NCI-H2107 treated with DMSO at 0.1 percent for 48 hours (cell line): ENCODE measurements around the gene EXT2.

Source experiments
- DNase-seq: peaks from one replicate; lab custom pipeline; 2025; ENCODE audit not compliant: unreplicated experiment; lab: John Stamatoyannopoulos, UW

Gene EXT2

DNA sequence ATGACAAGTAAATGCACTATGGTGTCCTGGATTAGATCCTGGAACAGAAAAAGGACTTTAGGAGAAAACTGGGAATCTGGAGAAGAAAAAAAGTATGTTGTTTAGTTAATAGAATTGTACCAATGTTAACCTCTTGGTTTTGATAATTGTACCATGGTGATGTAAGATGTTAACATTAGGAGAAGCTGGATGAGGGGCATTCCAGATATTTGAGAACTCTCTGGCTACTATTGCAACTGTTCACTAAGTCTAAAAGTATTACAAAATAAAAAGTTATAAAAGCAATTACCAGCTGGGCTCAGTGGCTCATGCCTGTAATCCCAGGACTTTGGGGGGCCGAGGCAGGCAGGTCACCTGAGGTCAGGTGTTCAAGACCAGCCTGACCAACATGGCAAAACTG, 66.5 kb downstream of the EXT2 start:
- no peak for DNase-seq

DNA sequence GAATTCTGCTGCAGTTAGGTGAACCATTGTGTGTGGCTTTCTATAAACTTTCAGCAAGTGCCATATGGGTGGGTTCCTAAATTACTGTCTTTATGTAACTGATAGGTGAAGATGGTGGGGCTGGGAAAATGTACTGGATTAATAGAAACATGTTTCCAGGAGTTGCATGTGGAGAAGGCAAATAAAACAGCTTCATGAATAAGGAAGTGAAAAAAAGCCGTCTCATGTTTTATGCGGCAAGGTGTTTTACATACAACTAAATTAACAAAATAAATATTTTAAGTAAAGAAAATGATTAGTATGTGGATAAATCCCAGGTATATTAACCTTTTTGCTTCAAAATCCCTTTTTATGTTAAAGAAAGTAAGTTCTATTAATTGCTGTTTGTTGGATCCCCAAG, 67.2 kb downstream of the EXT2 start:
- no peak for DNase-seq

DNA sequence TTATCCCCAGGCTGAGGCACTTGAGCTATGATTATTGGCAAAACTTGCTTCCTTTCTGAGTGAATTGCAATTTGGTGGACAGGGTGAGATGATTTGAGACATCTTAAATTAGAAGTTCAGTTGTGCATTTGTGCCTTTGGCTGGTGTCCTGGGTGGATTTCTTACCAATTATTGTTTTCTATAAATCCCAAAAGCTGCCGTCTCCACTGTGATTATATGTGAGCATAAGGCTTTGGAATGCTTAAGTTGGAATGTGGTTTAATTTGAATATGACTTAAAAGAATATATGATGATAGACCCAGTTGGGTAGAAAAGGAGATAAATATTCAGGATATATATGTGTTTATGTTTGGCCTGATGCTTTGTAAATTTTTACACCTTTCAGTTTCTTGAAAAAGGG, 70.0 kb downstream of the EXT2 start:
- DNase-seq, result no peak

DNA sequence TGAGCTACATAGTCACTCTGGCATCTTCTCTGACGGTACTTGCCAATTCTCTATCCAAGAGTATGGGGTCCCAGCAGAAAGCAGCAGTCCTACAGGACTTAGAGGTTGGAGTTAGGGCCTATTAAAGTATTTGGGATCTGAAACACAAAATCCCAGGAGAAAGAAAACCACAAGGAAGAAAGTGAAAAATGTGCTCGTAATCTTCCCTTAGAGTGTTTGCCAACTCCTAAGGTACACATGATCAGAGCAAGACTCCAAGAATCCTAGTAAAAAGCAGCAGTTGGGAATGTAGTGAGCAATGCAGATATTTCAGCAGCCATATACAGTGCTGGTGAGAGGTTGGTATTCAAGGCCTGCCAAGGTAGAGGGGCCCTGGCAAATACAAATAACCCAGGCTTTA, 71.6 kb downstream of the EXT2 start:
- DNase-seq, result no peak

DNA sequence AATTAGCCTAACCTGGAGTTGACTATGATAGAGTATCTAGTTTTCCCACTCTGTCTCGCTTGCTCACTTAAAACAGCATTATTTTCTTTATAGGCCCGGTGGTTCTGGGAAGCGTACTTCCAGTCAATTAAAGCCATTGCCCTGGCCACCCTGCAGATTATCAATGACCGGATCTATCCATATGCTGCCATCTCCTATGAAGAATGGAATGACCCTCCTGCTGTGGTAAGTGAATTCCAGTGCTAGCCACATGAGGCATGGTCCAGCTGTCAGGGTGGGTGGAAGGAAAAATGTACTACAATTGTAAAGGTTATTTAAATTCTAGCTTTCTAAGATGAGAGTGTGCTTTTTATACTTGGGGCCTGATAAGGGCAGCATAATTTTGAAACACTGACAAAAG, 76.0 kb downstream of the EXT2 start:
- no peak for DNase-seq

DNA sequence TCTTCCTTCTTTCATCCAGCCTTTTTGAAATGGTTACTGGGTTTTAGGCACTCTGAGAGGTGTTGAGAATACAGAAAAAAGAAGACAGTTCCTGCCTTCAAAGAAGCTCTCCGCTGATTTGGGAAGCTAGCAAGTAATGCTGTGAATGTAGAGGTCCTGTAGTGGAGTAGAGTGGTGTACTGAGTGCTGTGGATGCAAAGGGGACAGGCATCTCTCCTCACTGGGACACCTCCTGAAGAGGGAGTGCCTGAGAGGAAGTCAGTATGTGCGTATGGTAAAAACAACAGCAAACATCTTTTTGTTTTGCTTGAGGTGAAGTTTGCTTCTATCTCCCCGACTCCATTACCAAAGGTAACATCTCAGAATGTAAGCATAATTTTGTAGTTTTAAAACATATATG, 77.5 kb downstream of the EXT2 start:
- DNase-seq, result no peak

DNA sequence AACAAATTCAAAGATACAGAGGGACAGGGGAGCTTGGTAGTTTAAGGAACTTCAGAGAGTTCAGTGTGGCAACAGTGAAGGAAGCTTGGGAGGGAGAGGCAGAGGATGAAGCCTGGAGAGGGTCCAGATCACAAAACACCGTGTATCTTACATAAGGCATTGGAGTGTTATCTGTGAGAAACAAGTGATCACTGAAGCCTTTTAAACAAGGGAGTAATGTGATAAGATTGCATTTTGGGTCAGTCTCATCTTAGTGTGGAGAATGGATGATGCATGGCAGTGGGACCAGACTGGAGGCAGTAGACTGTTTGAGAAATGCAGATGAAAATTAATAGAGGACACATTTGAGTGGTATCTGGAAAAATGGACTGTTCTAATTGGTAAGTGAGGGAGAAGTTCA, 79.4 kb downstream of the EXT2 start:
- no peak for DNase-seq

DNA sequence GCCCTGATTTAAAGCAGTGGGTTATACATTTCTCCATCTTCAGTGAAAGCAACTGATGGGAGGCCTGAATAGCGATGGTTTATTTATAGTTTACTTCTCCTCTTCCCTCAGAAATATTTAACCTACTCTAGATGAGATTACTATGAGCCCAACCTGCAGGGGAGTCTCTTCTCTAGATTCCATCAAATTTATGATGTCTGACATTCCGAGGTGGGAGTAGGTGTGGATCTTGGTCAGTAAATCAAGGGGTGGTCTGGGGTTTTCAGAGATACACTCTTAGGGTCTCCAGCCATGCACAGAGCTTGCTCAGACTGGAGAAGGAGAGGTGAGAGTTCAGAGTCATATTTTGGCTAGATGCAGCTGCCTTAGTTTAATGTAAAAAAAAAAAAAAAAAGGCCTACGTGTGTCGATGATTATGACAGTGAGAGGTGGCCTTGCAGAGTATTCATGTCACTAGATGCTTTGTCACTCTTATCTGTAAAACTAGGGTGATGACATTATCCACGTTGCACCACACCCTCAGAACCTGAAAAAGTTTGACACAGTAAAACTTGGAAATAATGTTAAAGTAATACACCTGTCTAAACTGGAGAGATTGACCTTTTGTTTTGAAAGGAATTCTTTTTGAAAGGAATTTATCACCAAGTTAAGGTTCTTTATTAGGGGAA, 81.2 kb downstream of the EXT2 start:
- DNase-seq, result no peak

DNA sequence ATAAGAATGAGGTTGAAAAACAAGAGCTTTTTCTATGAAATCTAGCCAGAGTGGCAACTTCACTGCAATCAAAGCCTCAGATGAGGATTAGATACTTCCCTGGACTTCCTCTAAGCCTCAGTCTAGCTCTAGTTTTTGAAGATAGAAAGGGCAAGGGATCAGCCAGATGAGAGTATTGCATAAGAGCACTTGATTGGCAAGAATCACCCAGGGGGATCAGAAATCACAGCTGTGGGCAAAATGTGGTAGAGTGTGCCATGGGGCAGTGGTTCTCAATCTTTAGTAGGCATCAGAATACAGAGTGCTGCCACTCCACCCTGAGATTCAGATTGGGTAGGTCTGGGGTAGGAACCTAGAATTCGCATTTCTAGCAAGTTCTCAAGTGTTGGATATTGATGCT, 82.4 kb downstream of the EXT2 start:
- DNase-seq, result no peak

DNA sequence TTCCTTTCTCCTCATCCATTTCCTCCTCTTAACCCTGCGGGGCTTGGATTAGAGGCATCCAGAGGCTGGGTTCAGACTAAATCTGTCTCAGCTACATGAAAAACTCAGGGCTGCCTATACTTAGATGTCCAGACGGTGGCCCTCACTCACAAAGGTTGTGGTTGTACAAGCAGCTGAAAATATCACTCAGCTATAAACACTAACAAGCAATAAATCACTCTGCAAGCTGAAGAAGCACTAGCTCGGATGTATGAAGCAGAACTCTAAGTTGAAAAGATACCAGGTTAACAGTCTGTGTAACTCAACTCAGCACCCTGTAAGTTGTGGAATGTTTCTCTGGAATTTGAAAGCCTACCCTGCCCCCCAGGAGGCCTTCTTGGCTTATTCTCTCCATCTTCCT, 82.9 kb downstream of the EXT2 start:
- no peak for DNase-seq

DNA sequence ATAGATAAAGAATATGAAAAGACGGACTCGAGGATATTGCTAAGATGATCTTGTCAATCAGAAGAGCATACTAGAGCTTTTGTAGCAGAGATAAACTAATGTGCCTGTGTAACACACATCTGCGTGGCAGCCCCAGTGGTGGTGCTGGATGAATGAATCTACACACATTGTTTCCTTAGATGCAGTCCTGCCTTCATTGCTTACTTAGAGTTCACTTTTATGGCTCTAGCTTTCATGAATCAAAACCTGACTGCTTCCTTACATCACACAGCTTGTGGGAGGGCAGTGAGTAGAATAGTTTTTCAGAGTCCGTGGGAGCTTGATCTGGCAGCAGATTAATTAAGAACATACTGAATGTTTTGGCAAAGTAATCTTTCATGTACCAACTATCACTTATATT, 83.7 kb downstream of the EXT2 start:
- DNase-seq, result no peak

DNA sequence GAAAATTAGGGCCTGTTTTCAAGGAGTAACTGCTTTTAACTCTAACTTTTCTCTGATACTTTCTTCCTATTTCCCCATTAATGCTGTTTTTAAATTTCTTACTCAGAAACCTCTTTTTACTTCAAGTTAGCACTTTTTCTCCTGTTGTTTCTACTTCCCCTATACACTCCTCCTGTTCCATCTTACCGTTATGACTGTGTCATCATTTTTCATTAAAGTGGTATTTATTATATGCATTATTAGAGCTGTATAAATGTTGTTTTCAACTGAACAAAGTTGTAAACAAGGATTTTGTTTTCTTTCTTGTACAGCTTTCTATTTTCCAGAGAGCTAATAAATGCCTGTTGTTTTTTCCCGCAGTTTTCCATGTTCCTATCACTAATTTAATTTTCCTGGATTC, 84.6 kb downstream of the EXT2 start:
- DNase-seq, result no peak

DNA sequence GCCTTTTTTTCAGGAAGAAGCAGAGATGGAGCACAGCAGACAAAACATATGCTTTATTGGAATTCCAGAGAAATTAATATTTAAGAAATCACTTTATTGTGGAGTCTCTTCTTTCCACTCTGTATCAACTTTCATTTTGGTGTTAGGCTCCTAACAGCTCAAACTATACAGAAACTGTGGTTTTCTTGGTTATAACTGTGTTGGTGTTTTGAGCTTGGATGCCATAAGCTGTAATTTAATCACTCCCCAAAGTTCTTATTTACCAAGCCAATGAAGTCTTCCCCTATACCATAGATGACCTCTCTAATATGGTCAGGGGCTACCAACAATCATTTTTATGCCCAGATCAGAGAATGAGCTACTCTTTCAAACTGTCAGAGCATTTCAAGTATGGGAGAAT, 90.0 kb downstream of the EXT2 start:
- DNase-seq, result no peak

DNA sequence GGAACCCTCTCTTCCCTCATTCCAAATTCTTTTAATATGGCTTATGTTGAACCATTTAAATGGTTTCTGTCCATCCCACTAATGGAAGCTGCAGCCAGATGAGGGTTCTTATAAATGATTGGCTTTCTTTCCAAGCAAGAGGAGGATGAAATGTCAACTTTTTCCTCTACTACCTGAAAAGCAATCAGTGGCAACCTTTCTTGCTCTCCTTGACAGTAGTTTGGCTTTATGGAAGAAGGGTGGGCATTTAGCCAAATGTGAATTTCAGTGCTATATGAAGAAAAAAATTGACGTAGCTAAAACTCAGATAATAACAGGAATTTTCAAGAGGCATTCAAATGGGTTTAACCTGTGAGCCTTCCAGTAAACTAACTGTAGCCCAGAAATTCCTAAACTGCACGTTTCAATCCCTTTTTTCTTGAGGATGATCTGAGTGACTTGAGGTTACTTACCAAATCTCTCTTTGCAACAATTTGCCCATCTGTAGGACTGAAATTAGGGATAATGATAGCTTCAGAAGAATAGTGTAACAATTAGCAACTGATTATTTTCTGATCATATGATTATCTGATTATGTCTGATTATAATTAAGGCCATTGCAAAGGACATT, 90.9 kb downstream of the EXT2 start:
- no peak for DNase-seq

DNA sequence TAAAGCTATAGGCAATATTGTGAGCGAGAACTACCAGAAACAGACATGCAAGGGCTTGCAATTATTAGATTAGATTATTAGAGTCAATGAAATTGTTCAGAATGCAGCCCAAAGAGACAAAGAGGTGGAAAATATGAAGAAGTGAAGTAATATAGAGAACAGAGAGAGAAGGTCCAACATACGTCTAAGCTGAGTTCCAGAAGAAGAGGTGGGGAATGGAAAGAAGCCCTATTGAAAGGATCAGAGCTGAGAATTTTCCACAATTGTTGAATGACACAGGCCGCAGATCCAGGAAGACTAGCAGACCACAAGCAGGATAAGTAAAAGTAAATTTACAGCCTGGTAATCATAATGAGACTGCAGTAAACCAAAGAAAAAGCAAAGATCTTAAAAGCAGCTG, 93.2 kb downstream of the EXT2 start:
- DNase-seq, result no peak

DNA sequence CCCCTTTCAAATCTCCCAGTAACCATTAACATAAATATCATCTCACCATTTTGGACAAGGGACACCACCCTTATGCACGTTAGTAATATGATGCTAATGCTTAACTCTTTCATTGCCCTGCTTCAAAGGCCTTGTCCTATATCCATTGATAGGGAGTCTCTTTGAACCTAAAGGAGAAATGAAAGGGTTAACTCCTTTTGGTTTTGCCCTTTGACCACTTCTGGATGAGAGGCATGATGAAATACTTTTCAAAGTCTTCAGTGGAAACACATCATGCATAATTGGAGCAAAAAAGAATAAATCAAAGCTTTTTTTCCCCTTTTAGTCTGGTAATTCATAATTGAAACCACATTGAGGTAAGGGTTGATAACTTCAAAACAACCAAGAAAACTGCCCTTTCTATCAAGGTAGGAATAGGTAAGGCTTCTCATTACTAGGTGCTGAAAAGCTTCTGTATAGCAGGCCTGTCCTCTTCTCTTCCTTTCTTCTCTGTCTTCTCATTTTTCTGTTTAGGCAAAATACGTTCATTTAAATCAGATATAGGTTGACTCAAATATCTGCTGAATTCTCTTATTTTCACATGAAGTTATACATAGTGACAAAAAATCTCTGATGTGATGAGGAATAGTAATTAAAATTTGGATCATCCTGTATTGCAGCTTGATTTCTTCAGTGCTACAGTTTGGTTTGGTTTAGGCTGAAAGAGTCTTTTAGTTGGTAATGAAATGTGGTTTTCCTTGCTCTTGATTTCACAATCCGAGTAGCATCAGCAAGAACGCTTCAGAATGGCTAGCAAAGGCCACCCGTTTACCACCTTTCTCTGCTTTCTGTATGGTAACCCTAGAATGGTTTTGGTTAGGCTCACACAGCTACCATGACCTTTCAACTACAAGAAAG, 94.8 kb downstream of the EXT2 start:
- no peak for DNase-seq

DNA sequence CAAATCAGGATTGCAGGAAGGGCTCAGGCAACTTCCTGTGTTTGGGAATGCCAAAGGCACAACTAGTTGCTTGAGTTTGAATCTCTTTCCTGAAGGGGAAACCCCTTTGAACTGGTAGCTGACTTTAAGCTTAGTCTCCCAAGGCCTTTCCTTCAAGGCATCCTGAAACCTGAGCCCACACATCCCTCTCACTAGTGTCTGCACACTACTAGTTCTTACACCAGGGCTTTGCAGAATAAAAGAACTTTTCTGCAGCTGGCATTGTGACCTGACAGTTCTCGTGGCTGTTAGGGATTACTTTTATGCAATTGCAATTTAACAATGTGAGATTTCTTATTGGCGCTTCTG, 95.4 kb downstream of the EXT2 start:
- no peak for DNase-seq

DNA sequence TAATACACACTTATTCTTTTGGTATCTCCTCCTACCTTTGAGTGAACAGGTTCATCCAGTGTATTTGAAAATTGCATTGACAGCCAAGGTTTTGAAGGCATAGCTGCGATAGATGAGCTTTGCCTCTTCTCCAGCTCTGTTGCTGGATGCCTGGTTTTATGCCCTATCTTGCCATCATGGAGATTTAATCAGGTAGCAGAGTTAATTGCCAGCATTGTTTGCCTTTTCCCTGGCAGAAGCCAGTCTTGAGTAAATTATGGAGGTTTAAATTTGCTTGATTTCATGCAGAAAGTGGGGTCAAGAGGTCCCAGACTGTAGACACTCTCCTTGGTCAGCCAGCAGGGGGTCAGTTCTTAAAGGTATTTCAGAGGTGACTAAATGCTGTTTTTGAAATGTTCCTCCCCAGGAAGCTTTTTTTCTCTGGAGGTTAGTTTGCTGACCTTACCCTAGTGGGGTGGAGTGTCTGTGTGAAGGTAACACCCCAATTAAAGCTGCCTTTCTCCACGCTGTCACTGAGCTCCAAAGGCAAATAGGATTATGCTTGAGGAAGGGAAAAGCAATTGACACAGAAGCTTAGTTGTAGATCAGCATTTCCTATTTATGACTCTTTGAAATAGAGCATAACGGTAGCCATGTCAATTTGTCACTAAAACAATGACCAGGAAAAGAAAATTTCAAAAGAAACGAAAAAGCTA, 96.0 kb downstream of the EXT2 start:
- DNase-seq, result no peak

DNA sequence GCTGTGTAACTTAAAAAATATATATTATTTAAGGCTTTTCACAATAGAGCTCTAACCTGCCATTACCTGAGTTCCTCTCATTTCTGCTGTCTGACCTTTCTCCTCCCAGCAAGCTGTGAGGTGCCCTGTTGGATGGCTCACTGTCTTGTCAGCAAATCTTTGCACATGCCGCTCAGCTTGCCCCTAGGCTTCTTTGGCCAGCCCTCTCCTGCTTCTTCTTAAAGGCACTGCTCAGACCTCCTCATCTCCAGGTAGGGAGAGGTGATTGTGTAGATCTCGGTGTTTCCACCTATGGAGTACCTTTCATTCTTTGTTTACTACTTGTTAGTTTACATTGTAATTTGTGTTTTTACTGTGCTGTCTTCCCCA, 96.5 kb downstream of the EXT2 start:
- no peak for DNase-seq

DNA sequence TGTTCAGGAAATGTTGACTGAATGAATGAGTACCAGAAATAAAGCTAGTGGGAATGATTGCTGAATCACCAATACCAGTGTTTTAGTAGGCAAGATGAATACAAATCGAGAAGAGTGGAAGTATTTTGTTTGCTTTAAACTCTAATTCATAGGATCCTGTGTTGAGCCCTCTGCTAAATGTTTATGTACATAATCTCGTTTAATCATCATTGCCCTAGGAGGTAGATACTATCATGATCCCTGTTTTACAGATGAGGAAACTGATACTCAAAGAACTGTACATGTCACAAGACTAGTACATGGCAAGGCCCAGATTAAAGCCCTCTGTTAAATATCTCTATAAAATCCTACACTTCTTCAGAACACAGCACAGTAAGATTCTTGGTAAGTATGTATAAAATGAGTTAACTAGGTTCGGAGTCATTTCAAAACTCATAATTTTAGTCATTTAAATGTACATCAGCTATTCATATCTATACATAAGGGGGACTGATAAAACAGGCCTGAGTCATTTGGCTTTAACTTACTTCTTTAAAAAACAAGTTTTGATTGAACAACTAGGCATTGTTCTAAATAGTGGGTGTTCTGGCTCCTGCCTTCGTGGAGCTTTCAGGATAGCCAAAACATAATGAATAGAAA, 97.1 kb downstream of the EXT2 start:
- no peak for DNase-seq

DNA sequence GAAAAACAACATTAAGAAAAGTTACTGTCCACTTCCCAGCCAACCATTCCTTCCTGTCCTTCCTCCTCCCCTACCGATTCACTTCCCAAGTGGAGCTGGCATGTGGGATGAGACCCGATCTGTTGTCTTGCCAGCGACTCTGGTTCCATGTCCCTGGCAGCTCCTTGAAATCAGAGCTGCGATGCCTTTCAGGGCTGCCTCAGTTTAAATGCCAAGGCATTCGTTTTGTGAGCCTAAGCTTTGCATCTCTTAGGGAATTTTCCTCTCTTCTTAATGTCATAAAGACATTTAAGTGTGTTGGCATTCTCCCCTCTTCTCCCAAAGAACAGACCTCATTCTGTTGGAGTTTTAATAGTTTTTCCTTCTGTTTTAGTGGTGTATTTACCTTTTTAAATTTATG, 98.4 kb downstream of the EXT2 start:
- DNase-seq, result no peak
